Activated CD8-positive, alpha-beta T cell treated with anti-CD3 and anti-CD28 coated beads for 36 hours (primary cell): ENCODE results near the gene ZNF789. TPM values are rescaled to one million over a fixed set of nuclear protein-coding genes. Genes with fewer than 3 reads are reported as not detected.
A peak's percentile ranks its signal among the peaks of the same experiment; 100 is the strongest.

Experiments used
- ATAC-seq: fragments of 200-7000 bp; cut with Tn5 transposase; one replicate; pipeline ENCODE4 v1.10.0; 2021; ENCODE audit warnings: mild to moderate bottlenecking, moderate library complexity
- CTCF ChIA-PET: fragments of 350-600 bp; sonication (Branson Sonifier 250); formaldehyde crosslinking; loops from one replicate; lab custom pipeline; 2021; ENCODE audit warnings: antibody characterized with exemption; lab: Charles Lee
- POLR2A ChIA-PET: fragments of 350-600 bp; sonication (Branson Sonifier 250); formaldehyde crosslinking; loops from one replicate; lab custom pipeline; 2021; ENCODE audit warnings: antibody characterized with exemption; lab: Charles Lee
- DNase-seq: peaks from one replicate; pipeline ENCODE4 v3.0.0-alpha.2; 2020
- H3K27ac Mint-ChIP-seq: one replicate; pipeline ENCODE4 v1.8.0; 2021; ENCODE audit warnings: mild to moderate bottlenecking, mixed read lengths
- H3K27me3 Mint-ChIP-seq: one replicate; pipeline ENCODE4 v1.8.0; 2021; ENCODE audit warnings: mixed read lengths
- H3K36me3 Mint-ChIP-seq: one replicate; pipeline ENCODE4 v1.8.0; 2021; ENCODE audit warnings: low read depth, mixed read lengths
- H3K4me1 Mint-ChIP-seq: one replicate; pipeline ENCODE4 v1.8.0; 2021; ENCODE audit warnings: low read depth, mixed read lengths
- H3K4me3 Mint-ChIP-seq: one replicate; pipeline ENCODE4 v1.8.0; 2021; ENCODE audit warnings: mild to moderate bottlenecking, moderate library complexity, mixed read lengths
- H3K9me3 Mint-ChIP-seq: one replicate; pipeline ENCODE4 v1.8.0; 2021; ENCODE audit warnings: mixed read lengths
- CTCF ChIP-seq: fragments of 200-600 bp; IDR thresholded peaks from one replicate; pipeline ENCODE4 v1.8.0; 2022; ENCODE audit warnings: antibody characterized with exemption, mild to moderate bottlenecking
- intact Hi-C: fragments of 100-400 bp; cut with micrococcal nuclease; formaldehyde crosslinking; loops from one replicate; pipeline ENCODE4 v1.10.0; 2022
- total RNA-seq, 2 experiments: library from RNA; stranded (reverse); gene quantifications; one replicate each; pipeline ENCODE4 v1.2.3, GENCODE V29; 2021

The ZNF789 gene
- total RNA-seq, 2 experiments from 2014 or later = 18.8 to 19.1 TPM

- Mint-ChIP-seq H3K9me3 (no peaks in the 10 kb centered on the region), H3K36me3 (peaks cover 38% of the 10 kb centered on the region), H3K4me3 (no peak overlapping the region), H3K27me3 (no peaks in the 10 kb centered on the region), H3K27ac (peak overlapping the region; percentile 46), H3K4me1 (peaks cover 17% of the 10 kb centered on the region)
- CTCF ChIA-PET = interaction anchor here (1.0 kb wide), 1 partner anchor 46 kb away, joined by 3 read pairs; the partner anchor contains the start of gene ZKSCAN5
- DNase-seq (no peak), ATAC-seq (no peak)
- intact Hi-C loops = no loop called here
- no peak for TF ChIP-seq CTCF
- POLR2A ChIA-PET = interaction anchor here (1.8 kb wide), 1 partner anchor 14 kb away, joined by 8 read pairs; no protein-coding TSS in a partner anchor
Observed at GRCh38 chr7:99457650-99458493, 14.8 kb upstream of the ZNF789 start.

- DNase-seq (peak; percentile 62), ATAC-seq (peak; percentile 81)
- peak overlapping the region; percentile 12 for H3K27ac Mint-ChIP-seq
- no peak overlapping the region for H3K4me3 Mint-ChIP-seq
- ChIA-PET CTCF (interaction anchor here (1.0 to 2.3 kb wide), 2 partner anchors 16 to 45 kb away, joined by 3 to 7 read pairs; partner anchors contain the start of gene ZKSCAN5), POLR2A (interaction anchor here (0.8 kb wide), 1 partner anchor 9 kb away, joined by 3 read pairs; no protein-coding TSS in a partner anchor)
- no peaks in the 10 kb centered on the region for H3K27me3 Mint-ChIP-seq
- TF ChIP-seq CTCF = peak; percentile 48
- peaks cover 42% of the 10 kb centered on the region for H3K36me3 Mint-ChIP-seq
- H3K4me1 Mint-ChIP-seq = peaks cover 23% of the 10 kb centered on the region
- H3K9me3 Mint-ChIP-seq = no peaks in the 10 kb centered on the region
- intact Hi-C loops = no loop called here
Observed at GRCh38 chr7:99459087-99459486, 13.6 kb upstream of the ZNF789 start.

- no peaks in the 10 kb centered on the region for H3K27me3 Mint-ChIP-seq
- peaks cover 43% of the 10 kb centered on the region for H3K36me3 Mint-ChIP-seq
- no peak for TF ChIP-seq CTCF
- intact Hi-C loops = no loop called here
- DNase-seq = no peak
- ChIA-PET POLR2A (interaction anchor here (1.3 kb wide), 1 partner anchor 43 kb away, joined by 3 read pairs; the partner anchor contains the start of gene ZKSCAN5), CTCF (interaction anchor here (1.5 to 2.3 kb wide), 2 partner anchors 17 to 40 kb away, joined by 4 to 7 read pairs; no protein-coding TSS in a partner anchor)
- peaks cover 29% of the 10 kb centered on the region for H3K4me1 Mint-ChIP-seq
- H3K27ac Mint-ChIP-seq = peak overlapping the region; percentile 5
- no peak overlapping the region for H3K4me3 Mint-ChIP-seq
- ATAC-seq = no peak
- H3K9me3 Mint-ChIP-seq = no peaks in the 10 kb centered on the region
Observed at GRCh38 chr7:99460651-99461050, 12.0 kb upstream of the ZNF789 start.

GRCh38 chr7:99461221-99461620, 11.5 kb upstream of the ZNF789 start:
- intact Hi-C loops = no loop called here
- Mint-ChIP-seq H3K4me1 (peaks cover 32% of the 10 kb centered on the region), H3K4me3 (no peak overlapping the region), H3K27ac (no peak overlapping the region), H3K9me3 (no peaks in the 10 kb centered on the region), H3K27me3 (no peaks in the 10 kb centered on the region), H3K36me3 (peaks cover 46% of the 10 kb centered on the region)
- CTCF ChIA-PET = interaction anchor here (1.5 kb wide), 1 partner anchor 41 kb away, joined by 4 read pairs; no protein-coding TSS in a partner anchor
- TF ChIP-seq CTCF = peak; percentile 28
- ATAC-seq = no peak
- no peak for DNase-seq
- POLR2A ChIA-PET = no interaction called here

GRCh38 chr7:99465421-99465768, 7.3 kb upstream of the ZNF789 start:
- no peak for DNase-seq
- H3K27me3 Mint-ChIP-seq = no peaks in the 10 kb centered on the region
- H3K27ac Mint-ChIP-seq = peak overlapping the region; percentile 92
- ATAC-seq = peak; percentile 2
- no peak for TF ChIP-seq CTCF
- POLR2A ChIA-PET = interaction anchor here (0.7 to 1.8 kb wide), 15 partner anchors 10 to 646 kb away, joined by 3 to 6 read pairs (median 4); partner anchors contain the start of genes PDAP1, ZKSCAN5 and ZNF394
- H3K9me3 Mint-ChIP-seq = no peaks in the 10 kb centered on the region
- intact Hi-C loops = no loop called here
- peaks cover 28% of the 10 kb centered on the region for H3K36me3 Mint-ChIP-seq
- peak overlapping the region; percentile 97 for H3K4me3 Mint-ChIP-seq
- CTCF ChIA-PET = interaction anchor here (1.2 kb wide), 1 partner anchor 34 kb away, joined by 4 read pairs; the partner anchor contains the start of gene ZNF394
- H3K4me1 Mint-ChIP-seq = peaks cover 31% of the 10 kb centered on the region
